Activated naive CD4-positive, alpha-beta T cell treated with anti-CD3 and anti-CD28 coated beads, Interleukin-2, amount 50 U/mL, for 16 hours (primary cell): Measurements from ENCODE around the gene SYT14.
"Not testable (repeated sequence)": the region's sequence is repeated elsewhere in the genome, so short reads cannot be mapped to it uniquely, and the experiment has no call there.

Experiments
- DNase-seq: peaks from one replicate; pipeline ENCODE4 v3.0.0-alpha.2; 2020

Gene SYT14

DNA sequence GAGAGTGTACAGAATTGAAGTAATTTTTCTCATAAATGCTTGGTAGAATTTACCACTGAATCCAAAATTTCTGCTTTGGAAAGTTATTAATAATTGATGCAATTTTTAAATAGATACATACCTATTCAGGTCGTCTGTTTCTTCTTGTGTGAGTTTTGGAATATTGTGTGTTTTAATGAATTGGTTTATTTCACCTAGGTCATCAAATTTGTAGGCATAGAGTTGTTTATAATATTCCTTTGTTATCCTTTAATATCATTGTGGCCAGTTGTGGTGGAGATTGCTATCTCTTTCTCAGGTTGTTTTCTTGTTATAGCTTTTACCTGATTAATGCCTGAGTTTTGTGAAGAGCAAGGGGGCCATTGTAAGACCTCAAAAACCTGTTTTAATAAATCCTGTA lies 93.5 kb downstream of the SYT14 start:
- DNase-seq, result no peak

GRCh38 chr1:210043058-210043457 lies 105.0 kb downstream of the SYT14 start:
- DNase-seq, result no peak

- no peak for DNase-seq
Observed at GRCh38 chr1:210049616-210050015, 111.6 kb downstream of the SYT14 start.

DNA sequence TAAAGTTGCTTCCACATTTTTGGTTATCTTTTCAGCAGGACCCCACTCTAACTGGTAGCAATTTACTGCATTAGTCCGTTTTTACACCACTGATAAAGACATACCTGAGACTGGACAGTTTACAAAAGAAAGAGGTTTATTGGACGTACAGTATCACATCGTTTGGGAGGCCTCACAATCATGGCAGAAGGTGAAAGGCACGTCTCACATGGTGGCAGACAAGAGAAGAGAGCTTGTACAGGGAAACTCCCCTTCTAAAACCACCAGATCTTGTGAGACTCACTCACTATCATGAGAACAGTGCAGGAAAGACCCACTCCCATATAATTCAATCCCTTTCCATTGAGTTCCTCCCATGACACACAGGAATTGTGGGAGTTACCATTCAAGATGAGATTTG lies 112.5 kb downstream of the SYT14 start:
- DNase-seq, result not testable (repeated sequence)

DNA sequence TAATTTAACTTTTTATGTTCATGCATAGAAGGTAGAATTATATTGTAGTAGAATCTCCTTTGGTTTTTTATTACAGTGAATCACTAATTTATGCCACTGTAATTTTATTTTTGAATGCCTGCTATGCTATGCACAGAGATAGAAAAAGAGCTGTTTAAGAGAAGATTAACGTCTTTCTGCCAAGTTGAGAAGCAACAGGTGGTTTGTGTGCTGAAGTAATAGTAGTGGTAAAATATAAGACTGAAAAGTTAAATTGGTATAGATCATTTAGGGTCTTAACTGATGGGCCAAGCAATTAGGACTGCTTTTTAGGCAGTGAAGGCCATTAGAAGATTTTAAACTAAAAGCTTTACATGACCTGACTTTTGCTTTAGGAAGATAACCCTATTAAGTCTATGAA lies 115.1 kb downstream of the SYT14 start:
- DNase-seq, result no peak

- DNase-seq, result no peak
Observed at GRCh38 chr1:210057593-210057992, 119.6 kb downstream of the SYT14 start.

DNA sequence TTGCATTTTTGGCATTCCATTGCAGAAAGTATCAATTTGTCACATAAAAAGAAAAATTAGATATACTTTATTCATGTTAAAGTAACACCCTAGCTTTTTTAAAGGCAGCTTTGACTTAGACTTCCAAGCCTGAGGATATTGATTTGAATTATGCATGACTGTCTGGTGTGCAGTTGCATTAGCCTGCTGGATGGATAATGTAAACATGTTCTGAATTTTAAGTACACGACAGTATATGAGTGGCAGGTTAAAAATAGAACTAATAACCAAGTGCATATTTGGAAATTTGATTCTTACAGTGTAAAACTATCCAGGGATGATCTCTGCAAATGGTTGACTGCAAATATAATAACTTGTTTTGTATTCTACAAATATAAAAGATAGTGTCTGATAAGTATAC lies 124.0 kb downstream of the SYT14 start:
- no peak for DNase-seq

DNA sequence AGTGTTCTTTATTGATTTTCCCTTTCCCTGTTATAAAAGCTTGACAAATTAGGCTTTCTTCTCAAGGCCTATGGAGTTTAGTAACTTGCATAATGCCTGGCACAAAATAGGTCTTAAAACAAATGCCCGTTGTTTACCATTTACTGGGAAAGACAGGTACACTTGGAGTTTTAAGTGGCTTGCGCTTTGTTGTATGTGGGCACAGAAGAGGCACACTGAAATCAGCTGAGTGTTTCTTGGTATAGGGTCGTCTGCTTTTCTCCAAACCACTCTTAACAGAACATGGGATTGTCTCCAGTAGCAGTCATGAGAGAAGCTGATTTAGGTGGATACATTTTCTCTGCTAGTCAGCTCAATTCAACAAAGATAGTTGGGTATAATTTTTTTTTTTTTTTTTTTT lies 132.5 kb downstream of the SYT14 start:
- no peak for DNase-seq

DNA sequence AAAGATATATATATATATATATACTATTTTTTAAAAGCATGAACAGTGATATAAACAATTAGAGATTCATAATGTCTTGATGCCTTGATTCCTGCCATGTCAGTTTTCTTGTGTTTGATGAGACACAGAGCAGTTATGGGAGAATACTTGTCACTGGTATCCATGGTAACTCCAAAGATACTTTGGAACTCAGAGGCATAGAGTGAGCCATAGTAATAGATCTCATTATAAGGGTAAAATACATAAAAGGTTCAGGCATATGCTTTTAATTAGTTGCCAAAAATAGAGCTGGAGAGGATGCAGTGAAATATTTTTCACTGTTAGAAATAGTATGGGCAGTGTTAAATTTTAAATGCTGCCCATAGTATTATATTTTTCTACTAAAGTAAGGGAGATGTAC lies 134.1 kb downstream of the SYT14 start:
- no peak for DNase-seq

DNA sequence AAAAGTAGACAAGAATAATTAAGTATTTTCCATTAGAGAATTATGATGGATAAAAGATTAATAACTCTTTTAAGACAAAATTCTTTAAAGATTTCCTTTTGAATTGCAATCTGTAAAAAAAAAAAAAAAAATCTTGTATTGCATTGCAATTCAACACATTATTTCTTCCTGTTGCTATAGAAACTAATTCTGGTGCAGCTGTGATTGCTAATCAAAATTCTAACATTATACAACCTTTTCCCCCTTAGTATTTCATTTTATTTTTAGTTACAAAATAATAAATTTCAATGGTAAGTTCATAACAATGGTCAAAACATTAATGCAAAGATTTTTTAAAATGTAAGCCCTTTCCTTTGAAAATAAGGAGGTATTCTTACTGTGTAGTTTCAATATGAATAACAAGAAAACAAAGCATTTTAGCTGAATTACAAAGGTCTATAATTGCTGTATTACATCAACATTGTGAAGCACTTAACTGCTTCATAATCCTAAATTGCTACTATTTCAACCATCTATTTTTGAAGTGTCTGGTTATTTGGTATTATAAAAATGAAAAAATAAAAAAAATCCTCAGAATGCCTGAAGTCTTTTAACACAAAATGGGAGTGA lies 135.0 kb downstream of the SYT14 start:
- no peak for DNase-seq

- no peak for DNase-seq
Observed at GRCh38 chr1:210074904-210075303, 136.9 kb downstream of the SYT14 start.

DNA sequence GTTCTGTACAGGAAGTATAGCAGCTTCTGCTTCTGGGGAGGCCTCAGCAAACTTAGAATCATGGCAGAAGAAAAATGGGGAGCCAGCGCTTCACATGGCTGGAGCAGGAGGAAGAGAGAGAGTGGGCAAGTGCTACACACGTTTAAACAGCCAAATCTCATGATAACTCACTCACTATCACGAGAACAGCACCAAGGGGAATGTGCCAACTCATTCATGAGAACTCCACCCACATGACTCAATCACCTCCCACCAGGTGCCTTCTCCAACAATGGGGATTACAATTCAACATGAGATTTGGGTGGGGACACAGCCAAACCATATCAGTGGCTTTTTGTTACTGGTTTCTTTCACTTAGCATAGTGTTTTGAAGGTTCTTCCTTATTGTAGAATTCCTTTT lies 138.6 kb downstream of the SYT14 start:
- DNase-seq, result no peak

DNA sequence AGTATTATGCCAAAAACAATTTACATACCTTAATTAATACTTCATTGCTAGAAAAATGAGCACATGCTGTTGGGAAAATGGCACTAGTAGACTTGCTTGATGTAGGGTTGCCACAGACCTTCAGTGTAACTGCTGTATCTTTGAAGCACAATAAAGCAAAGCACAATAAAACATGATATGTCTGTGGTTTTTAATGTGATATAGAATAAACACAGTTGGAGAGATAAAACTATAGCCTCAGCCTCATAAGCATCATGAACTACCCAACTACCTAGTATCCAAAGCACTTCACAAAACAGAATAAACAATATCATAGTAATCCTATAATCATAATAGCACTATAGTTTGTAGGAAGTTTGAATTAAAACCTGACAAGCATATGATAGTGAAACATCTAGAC lies 143.5 kb downstream of the SYT14 start:
- DNase-seq, result no peak

- DNase-seq, result no peak
Observed at GRCh38 chr1:210085359-210085758, 147.3 kb downstream of the SYT14 start.

DNA sequence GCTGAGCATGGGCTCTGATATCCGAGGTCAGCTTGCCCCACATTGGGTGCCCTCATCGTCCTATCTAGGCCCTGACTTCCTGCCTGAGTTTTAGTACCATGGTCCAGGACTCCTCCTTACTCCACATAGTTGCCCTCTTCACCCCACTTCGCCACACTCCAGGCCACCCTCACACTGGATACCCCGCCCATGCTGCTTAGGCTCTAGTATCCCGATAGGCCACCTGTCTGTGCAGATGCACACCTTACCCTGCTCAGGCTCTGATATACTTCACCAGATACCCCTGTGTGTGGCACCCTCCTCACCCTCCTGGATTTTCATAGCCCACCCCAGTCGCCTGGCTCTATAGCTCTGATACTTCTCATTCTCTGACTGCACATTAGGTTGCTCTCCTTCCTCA lies 149.0 kb downstream of the SYT14 start:
- no peak for DNase-seq

- DNase-seq, result no peak
Observed at GRCh38 chr1:210089855-210090254, 151.8 kb downstream of the SYT14 start.

- DNase-seq, result no peak
Observed at GRCh38 chr1:210092366-210092765, 154.3 kb downstream of the SYT14 start.

- no peak for DNase-seq
Observed at GRCh38 chr1:210093461-210093860, 155.4 kb downstream of the SYT14 start.

DNA sequence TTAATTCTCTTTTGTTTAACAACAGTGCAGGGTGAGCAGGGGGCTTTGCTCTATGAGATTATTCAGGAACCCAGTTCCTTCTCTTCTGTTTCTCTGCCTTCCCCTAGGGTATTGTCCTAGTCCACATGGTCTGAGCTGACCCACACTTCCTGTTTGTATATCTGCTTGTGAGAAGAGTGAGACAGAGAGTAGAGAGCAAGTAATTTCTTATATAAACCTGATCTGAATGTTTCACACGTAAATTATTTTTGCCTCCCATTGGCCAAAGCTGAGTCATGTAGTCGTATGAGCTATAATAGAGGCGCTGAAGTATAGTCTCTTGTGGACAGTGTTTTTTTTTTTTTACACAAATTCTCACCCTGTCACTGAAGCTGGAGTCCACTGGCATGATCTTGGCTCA lies 160.3 kb downstream of the SYT14 start:
- DNase-seq, result no peak

- no peak for DNase-seq
Observed at GRCh38 chr1:210099921-210100320, 161.9 kb downstream of the SYT14 start.

GRCh38 chr1:210104103-210104502 lies 166.1 kb downstream of the SYT14 start:
- DNase-seq, result no peak

DNA sequence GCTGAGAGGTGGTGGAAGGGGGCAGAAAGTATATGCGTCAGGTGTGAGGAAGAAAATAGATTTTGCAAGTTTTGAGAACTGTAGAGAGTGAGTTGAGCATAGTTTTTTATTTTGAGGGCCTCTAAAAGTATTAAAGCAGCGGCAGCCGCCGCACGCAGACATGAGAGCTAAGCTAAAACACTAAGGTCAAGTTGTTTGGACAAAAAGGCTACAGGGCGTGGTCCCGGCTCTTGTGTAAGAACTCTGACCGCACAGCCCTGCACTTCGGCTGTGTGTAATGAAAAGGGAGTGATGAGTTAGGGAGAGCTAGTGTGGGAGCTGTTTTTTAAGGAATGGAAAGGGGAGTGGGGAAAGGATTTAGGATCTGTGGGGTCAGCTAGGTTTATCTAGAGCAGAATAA lies 174.9 kb downstream of the SYT14 start:
- DNase-seq, result not testable (repeated sequence)

GRCh38 chr1:210117198-210117597 lies 179.2 kb downstream of the SYT14 start:
- DNase-seq, result no peak

- no peak for DNase-seq
Observed at GRCh38 chr1:210117681-210118170, 179.7 kb downstream of the SYT14 start.

- DNase-seq, result no peak
Observed at GRCh38 chr1:210123383-210123782, 185.4 kb downstream of the SYT14 start.
